Heart left ventricle (tissue), 16 donors: ENCODE data around the gene EIF2D. TPM values are rescaled to one million over a fixed set of nuclear protein-coding genes. Genes with fewer than 3 reads are reported as not detected.
A peak's percentile ranks its signal among the peaks of the same experiment; 100 is the strongest.

Experiments
- ATAC-seq, 4 donors: fragments of 200-7000 bp; cut with Tn5 transposase; one replicate each; pipeline ENCODE4 v1.9.1; 2020 to 2022; ENCODE audit warnings: moderate library complexity in 4 of 4, mild to moderate bottlenecking in 3 of 4, moderate number of reproducible peaks in 1 of 4
- DNase-seq, 5 donors: peaks; one replicate each; pipeline ENCODE4 v3.0.0-alpha.2; 2020
- H3K27ac ChIP-seq, 12 donors: fragments of 200-600 bp; sonication (generic) in 4 of 12; one replicate each; pipeline versions ENCODE4 v1.5.0 to v1.8.0; 2016 to 2022; ENCODE audit warnings: mild to moderate bottlenecking in 2 of 12
- H3K27me3 ChIP-seq, 9 donors: fragments of 200-600 bp; sonication (generic) in 2 of 9; one replicate each; pipeline versions ENCODE4 v1.5.1 to v1.8.0; 2016 to 2022; ENCODE audit warnings: mild to moderate bottlenecking in 3 of 9
- H3K36me3 ChIP-seq, 9 donors: fragments of 200-600 bp; sonication (generic) in 2 of 9; one replicate each; pipeline versions ENCODE4 v1.5.0 to v1.8.0; 2018 to 2022; ENCODE audit warnings: mild to moderate bottlenecking in 2 of 9
- H3K4me1 ChIP-seq, 12 donors: fragments of 200-600 bp; sonication (generic) in 4 of 12; one replicate each; pipeline versions ENCODE4 v1.5.0 to v1.8.0; 2016 to 2022; ENCODE audit warnings: mild to moderate bottlenecking in 3 of 12
- H3K4me3 ChIP-seq, 12 donors: fragments of 200-600 bp; sonication (generic) in 4 of 12; one replicate each; pipeline versions ENCODE4 v1.5.0 to v1.8.0; 2017 to 2022; ENCODE audit warnings: mild to moderate bottlenecking in 9 of 12, moderate library complexity in 4 of 12
- H3K9me3 ChIP-seq, 12 donors: fragments of 200-600 bp; sonication (generic) in 4 of 12; one replicate each; pipeline versions ENCODE4 v1.5.0 to v1.8.0; 2016 to 2022; ENCODE audit warnings: mild to moderate bottlenecking in 1 of 12
- POLR2A ChIP-seq, 2 donors: fragments of 450-650 bp; IDR thresholded peaks; one replicate each; pipeline ENCODE4 v1.6.1; 2017; ENCODE audit warnings: antibody characterized with exemption in 2 of 2, mild to moderate bottlenecking in 2 of 2, moderate library complexity in 2 of 2
- WGBS, 4 donors: extraction: QIAGEN DNeasy Blood & Tissue Kit in 2 of 4; methylation state at CpG; one replicate each; pipeline versions ENCODE4 v1.1.5 to v1.1.7; 2013 to 2018; 5-methylcytosine and 5-hydroxymethylcytosine counted together
- intact Hi-C, 10 donors: fragments of 100-400 bp; cut with DNase I; formaldehyde crosslinking; loops; one replicate each; pipeline versions ENCODE4 v1.11.1 to v1.14.2; 2022
- polyA plus RNA-seq, 2 donors: library from polyadenylated mRNA; stranded (reverse); fragments of 200-250 nt; gene quantifications; one replicate each; pipeline ENCODE4 v1.2.3, GENCODE V29; 2013
- total RNA-seq, 9 donors: library from RNA; depleted of rRNA in 2 of 9; stranded (reverse); fragments of >200 nt in 2 of 9; fragmentation: NEBNext Ultra II Directional in 3 of 9; extraction: Animal tissue kit (Norgen Biotek cat#: 25700) in 3 of 9; gene quantifications; one replicate each; pipeline versions ENCODE4 v1.1.0 to v1.2.4, GENCODE V29; 2016 to 2023
- TF ChIP-seq, protein P1 (sequence below), 12 donors: fragments of 200-600 bp; sonication (generic) in 4 of 12; IDR thresholded peaks; one replicate each; pipeline versions ENCODE4 v1.5.0 to v1.8.0; 2018 to 2022; ENCODE audit warnings: antibody characterized with exemption in 12 of 12, mild to moderate bottlenecking in 5 of 12
- donor health status: ischemic (EF 13 %, LVEDD 7.1; RV severe dilation, severe dysfunction).
- donor health status: healthy with polysubstance abuse.
- donor health status: DM: no; HTN: yes; CAD: no.
- donor health status: DM: no; HTN: no; CAD: no.
- donor health status: ischemic (EF 25% LVEDD 6.9; RV normal size, moderate dysfunction).
- donor health status: ischemic (EF 25% LVEDD 5.7; RV mildly dilated, moderate dysfunction).
- donor health status: healthy.
- donor health status: DM: yes; HTN: yes; CAD: no.
- donor health status: ischemic (EF 35%, LVEDD 5.7; RV mildly dilated, moderate dysfunction).
- donor health status: nonischemic (EF 11% LVEDD 7.7; RV severe dilation, severe dysfunction).
- donor health status: DM: yes; HTN: yes; CAD: no.
- donor health status: PGD.
- donor health status: ischemic (EF 29% LVEDD 5.4; RV normal size, mild dysfunction).
- donor health status: nonischemic (EF 23%, LVEDD 6.1; RV moderate dilation, normal function).

The EIF2D gene
- total and polyA plus RNA-seq, 11 donors: 15.6 to 37.5 (median 27.6) TPM

DNA sequence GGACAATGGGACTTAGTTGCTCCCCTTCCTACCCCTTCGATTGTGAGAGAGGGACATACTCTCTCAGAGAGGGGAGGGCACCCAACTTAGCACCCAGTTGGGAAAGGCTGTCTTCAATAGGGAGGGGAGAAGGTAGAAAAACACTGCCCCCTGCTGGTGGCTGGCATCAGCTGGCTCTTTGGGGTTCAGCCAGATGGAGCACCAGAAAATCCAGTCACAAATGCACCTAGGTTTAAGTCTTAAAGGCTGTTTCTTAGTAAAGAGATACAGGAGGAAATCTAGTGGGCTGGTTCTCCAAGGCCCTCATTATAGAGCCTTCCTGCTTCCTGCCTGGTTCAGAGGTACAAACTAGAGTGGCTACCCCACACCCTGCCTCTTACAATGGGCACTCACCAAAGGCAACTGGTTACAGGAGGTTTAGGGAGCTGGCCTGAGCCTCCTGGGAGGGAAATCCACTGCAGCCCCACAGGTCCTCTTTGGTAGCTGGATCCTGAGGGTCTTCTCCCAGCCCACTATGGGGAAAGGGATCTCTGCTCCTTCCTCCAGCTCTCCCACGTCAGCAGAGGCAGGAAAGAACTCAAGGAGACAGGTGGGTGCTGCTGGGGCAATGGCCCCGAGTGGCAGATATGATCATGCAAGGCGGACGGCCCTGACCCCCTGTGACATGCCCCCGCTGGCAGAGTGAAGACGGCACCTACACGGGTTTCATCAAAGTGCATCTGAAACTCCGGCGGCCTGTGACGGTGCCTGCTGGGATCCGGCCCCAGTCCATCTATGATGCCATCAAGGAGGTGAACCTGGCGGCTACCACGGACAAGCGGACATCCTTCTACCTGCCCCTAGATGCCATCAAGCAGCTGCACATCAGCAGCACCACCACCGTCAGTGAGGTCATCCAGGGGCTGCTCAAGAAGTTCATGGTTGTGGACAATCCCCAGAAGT lies 28.3 kb downstream of the EIF2D start:
- H3K4me1 ChIP-seq: peaks cover 0 to 55% (median 14%) of the 10 kb centered on the region in 12 donors
- no peak for TF ChIP-seq POLR2A (IDR thresholded peaks at IDR 0.05)
- TF ChIP-seq, protein P1, sequence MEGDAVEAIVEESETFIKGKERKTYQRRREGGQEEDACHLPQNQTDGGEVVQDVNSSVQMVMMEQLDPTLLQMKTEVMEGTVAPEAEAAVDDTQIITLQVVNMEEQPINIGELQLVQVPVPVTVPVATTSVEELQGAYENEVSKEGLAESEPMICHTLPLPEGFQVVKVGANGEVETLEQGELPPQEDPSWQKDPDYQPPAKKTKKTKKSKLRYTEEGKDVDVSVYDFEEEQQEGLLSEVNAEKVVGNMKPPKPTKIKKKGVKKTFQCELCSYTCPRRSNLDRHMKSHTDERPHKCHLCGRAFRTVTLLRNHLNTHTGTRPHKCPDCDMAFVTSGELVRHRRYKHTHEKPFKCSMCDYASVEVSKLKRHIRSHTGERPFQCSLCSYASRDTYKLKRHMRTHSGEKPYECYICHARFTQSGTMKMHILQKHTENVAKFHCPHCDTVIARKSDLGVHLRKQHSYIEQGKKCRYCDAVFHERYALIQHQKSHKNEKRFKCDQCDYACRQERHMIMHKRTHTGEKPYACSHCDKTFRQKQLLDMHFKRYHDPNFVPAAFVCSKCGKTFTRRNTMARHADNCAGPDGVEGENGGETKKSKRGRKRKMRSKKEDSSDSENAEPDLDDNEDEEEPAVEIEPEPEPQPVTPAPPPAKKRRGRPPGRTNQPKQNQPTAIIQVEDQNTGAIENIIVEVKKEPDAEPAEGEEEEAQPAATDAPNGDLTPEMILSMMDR (IDR thresholded peaks at IDR 0.05): peak; percentile 83 to 97 (median 91)

DNA sequence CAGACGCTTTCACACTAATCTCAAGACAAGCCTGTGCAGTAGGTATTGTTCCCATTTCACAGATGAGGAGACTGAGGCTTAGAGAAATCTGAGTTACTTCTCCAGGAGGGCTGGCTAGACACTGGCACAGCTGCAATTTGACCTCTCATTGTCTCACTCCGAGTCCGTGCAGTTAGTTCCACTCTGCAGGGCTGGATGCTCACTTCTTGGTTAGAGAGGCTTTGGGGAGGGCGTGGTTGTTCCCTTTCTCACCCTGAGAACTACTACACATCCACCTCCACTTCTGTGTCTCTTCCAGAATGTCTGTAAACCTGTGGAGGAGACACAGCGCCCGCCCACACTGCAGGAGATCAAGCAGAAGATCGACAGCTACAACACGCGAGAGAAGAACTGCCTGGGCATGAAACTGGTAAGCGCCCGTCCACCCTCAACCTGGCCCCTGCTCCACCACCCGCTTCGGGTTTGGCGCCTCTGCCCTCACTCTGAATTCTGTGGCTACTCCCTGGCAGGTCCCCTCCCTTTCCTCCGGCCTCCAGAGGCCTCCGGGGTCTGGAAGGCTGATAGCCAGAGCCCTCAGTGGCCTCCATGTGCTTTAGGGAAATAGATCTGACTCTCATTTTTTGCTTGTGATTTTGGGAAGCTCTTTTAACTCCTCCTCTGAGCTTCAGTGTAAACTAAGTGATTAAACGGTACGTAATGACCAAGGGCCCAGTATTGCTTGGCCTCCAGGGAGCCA lies 29.1 kb downstream of the EIF2D start:
- H3K4me1 ChIP-seq: peaks cover 0 to 55% (median 14%) of the 10 kb centered on the region in 12 donors
- intact Hi-C loops: loop anchor here (1.0 to 5.0 kb wide), 8 partner anchors 36 to 106 kb away; no protein-coding TSS in a partner anchor
- H3K27ac ChIP-seq: peak overlapping the region in 2 of 12 donors; percentile 30 to 80
- H3K9me3 ChIP-seq: no peaks in the 10 kb centered on the region
- H3K4me3 ChIP-seq: no peak overlapping the region
- WGBS, 4 donors: 81 to 86% (median 83%) methylated on average over 18 of the region's 18 CpGs
- no peak for ATAC-seq
- TF ChIP-seq, protein P1 (IDR thresholded peaks at IDR 0.05): no peak
- TF ChIP-seq POLR2A (IDR thresholded peaks at IDR 0.05): no peak
- H3K27me3 ChIP-seq: no peaks in the 10 kb centered on the region
- peaks cover 0 to 44% (median 31%) of the 10 kb centered on the region in 9 donors for H3K36me3 ChIP-seq
- DNase-seq: no peak

More for the DNA sequence above, 28.3 kb downstream of the EIF2D start:
- ATAC-seq (peak in 3 of 4 donors; percentile 40 to 55 (median 53)), DNase-seq (peak; percentile 70 to 84 (median 76))
- WGBS, 4 donors: 80 to 87% (median 83%) methylated on average over 16 of the region's 16 CpGs
- no peaks in the 10 kb centered on the region for H3K9me3 ChIP-seq
- H3K27ac ChIP-seq: peak overlapping the region in 2 of 12 donors; percentile 30 to 80
- peaks cover 0 to 53% (median 39%) of the 10 kb centered on the region in 9 donors for H3K36me3 ChIP-seq
- H3K4me3 ChIP-seq: no peak overlapping the region
- H3K27me3 ChIP-seq: no peaks in the 10 kb centered on the region
- intact Hi-C loops: loop anchor here (1.0 to 5.0 kb wide), 9 partner anchors 37 to 107 kb away; no protein-coding TSS in a partner anchor

GRCh38 chr1:206582537-206582936 lies 29.7 kb downstream of the EIF2D start:
- TF ChIP-seq, protein P1 (IDR thresholded peaks at IDR 0.05): no peak
- TF ChIP-seq POLR2A (IDR thresholded peaks at IDR 0.05): no peak
- peak overlapping the region in 1 of 12 donors; percentile 95 for H3K27ac ChIP-seq
- ATAC-seq: no peak

More at GRCh38 chr1:206582537-206582936, 29.7 kb downstream of the EIF2D start:
- Histone ChIP-seq H3K4me3 (no peak overlapping the region), H3K9me3 (no peaks in the 10 kb centered on the region), H3K27me3 (no peaks in the 10 kb centered on the region), H3K36me3 (peaks cover 0 to 38% (median 25%) of the 10 kb centered on the region in 9 donors), H3K4me1 (peaks cover 0 to 59% (median 14%) of the 10 kb centered on the region in 12 donors)
- WGBS, 4 donors: 93 to 95% (median 93%) methylated on average over 5 of the region's 5 CpGs
- intact Hi-C loops: loop anchor here in 6 of 10 donors (2.0 to 5.0 kb wide), 4 partner anchors 35 to 105 kb away; no protein-coding TSS in a partner anchor
- no peak for DNase-seq
